Bronchial epithelial cell (primary cell): Measurements from ENCODE around the gene CNTRL. TPM values are rescaled to one million over a fixed set of nuclear protein-coding genes. Genes with fewer than 3 reads are reported as not detected.

Experiments used
- DNase-seq: peaks from one replicate; pipeline ENCODE4 v3.0.0-alpha.2; 2010; ENCODE audit warnings: low read depth
- FAIRE-seq: peaks from 2 replicates; lab custom pipeline; 2011; peaks lifted over from hg19 to GRCh38; lab: Jason Lieb, UNC
- H3K27me3 ChIP-seq: 2 replicates; pipeline ENCODE4 v1.5.1; 2011; ENCODE audit warnings: low read length; ENCODE audit not compliant: control insufficient read depth, insufficient read depth
- H3K36me3 ChIP-seq: 2 replicates; pipeline ENCODE4 v1.5.1; 2011; ENCODE audit warnings: low read length; ENCODE audit not compliant: control insufficient read depth, insufficient read depth
- H3K4me3 ChIP-seq: 2 replicates; pipeline ENCODE4 v1.5.1; 2011; ENCODE audit warnings: mild to moderate bottlenecking, low read depth, low read length, control low read depth
- total RNA-seq: library from RNA; depleted of rRNA; stranded (reverse); fragments of >200 nt; gene quantifications from 2 replicates; pipeline ENCODE4 v1.2.1, GENCODE V29; 2014
- TF ChIP-seq, protein P1 (sequence below): IDR thresholded peaks from 2 replicates; pipeline ENCODE4 v1.5.1; 2011; ENCODE audit warnings: mild to moderate bottlenecking, moderate library complexity, low read length, control low read depth, inconsistent platforms; ENCODE audit not compliant: insufficient read depth, severe bottlenecking

The CNTRL gene
- total RNA-seq, 1 donor from 2014 or later: 5.0 TPM

DNA sequence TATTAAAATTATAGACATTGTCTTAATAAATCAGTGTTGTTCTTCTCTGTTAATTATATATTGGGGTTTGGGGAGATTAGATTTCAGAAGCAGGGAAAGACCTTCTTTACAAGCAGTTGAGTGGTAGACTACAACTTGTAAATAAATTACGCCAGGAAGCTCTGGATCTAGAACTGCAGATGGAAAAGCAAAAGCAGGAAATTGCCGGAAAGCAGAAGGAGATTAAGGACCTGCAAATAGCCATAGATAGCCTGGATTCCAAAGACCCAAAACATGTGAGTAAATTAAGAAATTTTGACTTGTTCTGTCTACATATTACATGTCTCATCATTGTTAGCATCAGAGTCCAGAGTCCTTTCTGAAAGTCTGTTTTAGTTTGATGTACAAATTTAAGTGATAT, 43.5 kb downstream of the CNTRL start:
- FAIRE-seq: no peak
- TF ChIP-seq, protein P1, sequence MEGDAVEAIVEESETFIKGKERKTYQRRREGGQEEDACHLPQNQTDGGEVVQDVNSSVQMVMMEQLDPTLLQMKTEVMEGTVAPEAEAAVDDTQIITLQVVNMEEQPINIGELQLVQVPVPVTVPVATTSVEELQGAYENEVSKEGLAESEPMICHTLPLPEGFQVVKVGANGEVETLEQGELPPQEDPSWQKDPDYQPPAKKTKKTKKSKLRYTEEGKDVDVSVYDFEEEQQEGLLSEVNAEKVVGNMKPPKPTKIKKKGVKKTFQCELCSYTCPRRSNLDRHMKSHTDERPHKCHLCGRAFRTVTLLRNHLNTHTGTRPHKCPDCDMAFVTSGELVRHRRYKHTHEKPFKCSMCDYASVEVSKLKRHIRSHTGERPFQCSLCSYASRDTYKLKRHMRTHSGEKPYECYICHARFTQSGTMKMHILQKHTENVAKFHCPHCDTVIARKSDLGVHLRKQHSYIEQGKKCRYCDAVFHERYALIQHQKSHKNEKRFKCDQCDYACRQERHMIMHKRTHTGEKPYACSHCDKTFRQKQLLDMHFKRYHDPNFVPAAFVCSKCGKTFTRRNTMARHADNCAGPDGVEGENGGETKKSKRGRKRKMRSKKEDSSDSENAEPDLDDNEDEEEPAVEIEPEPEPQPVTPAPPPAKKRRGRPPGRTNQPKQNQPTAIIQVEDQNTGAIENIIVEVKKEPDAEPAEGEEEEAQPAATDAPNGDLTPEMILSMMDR: no peak

DNA sequence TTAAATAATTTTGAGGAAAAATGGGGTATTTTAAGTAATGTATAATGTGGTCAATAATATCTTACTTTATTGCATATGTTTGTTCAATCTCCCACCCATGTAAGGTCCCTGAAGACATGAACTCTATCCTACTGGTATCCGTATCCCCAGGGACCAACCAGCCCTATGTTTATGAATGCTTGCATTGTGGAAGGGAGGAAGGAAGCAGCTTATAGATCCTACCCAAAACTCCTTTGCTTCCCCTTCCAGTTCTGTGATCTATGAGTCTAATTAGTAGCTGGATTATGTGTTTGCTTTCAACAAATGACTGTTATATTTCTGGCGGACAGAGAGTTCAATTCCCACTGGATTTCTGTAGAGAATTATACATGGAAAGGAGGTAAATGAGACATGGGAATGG, 45.6 kb downstream of the CNTRL start:
- Histone ChIP-seq H3K4me3 (no peak overlapping the region), H3K27me3 (no peaks in the 10 kb centered on the region), H3K36me3 (no peaks in the 10 kb centered on the region)
- no peak for DNase-seq
- no peak for FAIRE-seq
- TF ChIP-seq, protein P1: no peak

More for the DNA sequence above, 43.5 kb downstream of the CNTRL start:
- H3K36me3 ChIP-seq: no peaks in the 10 kb centered on the region
- H3K27me3 ChIP-seq: no peaks in the 10 kb centered on the region
- H3K4me3 ChIP-seq: no peak overlapping the region
- no peak for DNase-seq

DNA sequence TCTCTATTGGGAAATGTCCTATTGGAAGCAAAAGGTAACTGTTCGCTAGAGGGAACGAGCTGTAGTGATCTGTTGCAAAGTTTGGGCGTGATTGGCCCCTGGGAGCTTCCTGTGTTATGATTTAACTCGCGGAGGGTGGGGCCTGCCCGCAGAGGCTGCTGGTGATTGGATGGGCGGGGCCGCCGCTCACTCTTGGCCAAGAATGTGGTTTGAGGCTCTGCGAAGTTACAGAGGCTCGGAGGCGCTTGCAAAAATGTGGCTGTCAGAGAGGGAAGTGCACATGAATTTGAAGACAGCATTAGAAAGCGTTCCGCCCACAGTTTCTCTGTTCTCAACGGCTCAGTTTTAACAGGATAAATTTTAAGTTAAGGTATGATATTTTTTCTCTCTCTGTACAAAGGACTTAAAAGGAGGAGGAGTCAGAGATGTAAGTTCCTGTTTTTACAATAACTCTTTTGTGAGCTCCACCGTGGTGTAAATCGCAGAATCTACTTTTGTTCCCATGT, 46.9 kb downstream of the CNTRL start:
- DNase-seq (peak; percentile 93), FAIRE-seq (no peak)
- TF ChIP-seq, protein P1: no peak
- H3K36me3 ChIP-seq: no peaks in the 10 kb centered on the region
- no peaks in the 10 kb centered on the region for H3K27me3 ChIP-seq
- H3K4me3 ChIP-seq: peak overlapping the region; percentile 47

DNA sequence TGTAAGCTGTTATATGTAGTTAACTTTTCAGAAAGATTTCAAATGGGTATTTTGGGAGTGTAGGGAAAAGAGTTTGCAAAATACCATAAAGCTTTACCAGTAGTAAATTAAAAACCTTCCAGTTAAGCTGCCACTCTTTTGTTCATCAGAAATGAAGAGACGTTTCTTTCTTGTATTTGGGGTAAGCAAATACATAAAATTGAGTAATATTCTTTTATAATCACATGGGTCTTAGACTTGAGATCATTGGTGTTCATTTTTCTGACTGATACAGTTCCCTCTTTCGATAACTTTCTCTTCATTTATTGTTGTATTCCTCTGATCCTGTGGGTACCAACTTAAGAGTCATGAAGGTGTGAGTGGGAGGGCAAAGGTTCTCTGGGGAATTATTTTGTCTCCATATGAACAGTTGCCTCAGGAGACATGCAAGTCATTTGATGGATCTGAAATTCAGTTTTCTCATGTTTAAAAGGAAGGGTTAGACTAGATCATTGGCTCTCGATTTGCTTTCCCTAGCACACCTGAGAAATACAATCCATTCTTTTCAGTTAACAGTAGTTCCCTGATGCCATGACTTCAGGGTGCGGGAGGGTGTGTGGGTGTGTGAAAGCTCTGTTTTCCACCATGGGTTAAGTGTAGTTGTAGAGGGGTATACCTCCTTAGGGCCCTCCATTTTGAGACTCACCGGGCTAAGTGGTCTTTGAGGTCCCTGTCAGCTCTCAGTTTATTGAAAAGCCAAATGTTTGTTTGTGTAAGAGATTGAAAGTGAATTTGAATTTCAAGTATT, 47.7 kb downstream of the CNTRL start:
- peak overlapping the region; percentile 47 for H3K4me3 ChIP-seq
- no peaks in the 10 kb centered on the region for H3K27me3 ChIP-seq
- DNase-seq (peak; percentile 18), FAIRE-seq (no peak)
- H3K36me3 ChIP-seq: no peaks in the 10 kb centered on the region
- TF ChIP-seq, protein P1: no peak

DNA sequence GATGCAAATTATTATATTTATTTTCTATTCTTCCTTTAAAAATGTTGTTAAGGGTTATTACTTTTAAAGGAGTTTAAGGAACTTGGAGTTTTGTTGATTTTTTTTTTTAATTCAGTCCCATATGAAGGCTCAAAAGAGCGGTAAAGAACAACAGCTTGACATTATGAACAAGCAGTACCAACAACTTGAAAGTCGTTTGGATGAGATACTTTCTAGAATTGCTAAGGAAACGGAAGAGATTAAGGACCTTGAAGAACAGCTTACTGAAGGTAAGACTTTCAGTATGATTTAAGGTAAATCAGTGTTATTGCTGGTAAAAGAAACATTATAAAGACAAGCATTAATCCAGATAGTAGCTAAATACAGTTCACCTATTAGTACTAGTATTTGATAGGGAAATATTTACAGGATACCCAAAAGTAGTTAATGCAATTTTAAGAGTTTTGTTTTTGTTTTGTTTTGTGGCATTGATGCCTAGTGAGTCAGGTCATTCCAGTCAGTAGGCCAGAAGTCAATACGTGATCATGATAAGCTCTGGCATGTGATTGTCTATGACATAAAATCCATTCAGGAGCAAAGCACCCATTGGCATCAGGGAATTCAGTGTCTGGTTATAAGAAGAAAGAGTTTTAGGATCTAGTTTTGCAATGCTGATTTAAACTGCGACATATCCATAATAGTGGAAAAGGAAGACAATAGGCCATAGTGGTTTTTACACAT, 49.2 kb downstream of the CNTRL start:
- TF ChIP-seq, protein P1: no peak
- no peak for DNase-seq
- Histone ChIP-seq H3K36me3 (no peaks in the 10 kb centered on the region), H3K27me3 (no peaks in the 10 kb centered on the region), H3K4me3 (no peak overlapping the region)
- FAIRE-seq: no peak
